Measurements from ENCODE around the gene CNKSR3.
A peak's percentile ranks its signal among the peaks of the same experiment; 100 is the strongest.

Gene CNKSR3

DNA sequence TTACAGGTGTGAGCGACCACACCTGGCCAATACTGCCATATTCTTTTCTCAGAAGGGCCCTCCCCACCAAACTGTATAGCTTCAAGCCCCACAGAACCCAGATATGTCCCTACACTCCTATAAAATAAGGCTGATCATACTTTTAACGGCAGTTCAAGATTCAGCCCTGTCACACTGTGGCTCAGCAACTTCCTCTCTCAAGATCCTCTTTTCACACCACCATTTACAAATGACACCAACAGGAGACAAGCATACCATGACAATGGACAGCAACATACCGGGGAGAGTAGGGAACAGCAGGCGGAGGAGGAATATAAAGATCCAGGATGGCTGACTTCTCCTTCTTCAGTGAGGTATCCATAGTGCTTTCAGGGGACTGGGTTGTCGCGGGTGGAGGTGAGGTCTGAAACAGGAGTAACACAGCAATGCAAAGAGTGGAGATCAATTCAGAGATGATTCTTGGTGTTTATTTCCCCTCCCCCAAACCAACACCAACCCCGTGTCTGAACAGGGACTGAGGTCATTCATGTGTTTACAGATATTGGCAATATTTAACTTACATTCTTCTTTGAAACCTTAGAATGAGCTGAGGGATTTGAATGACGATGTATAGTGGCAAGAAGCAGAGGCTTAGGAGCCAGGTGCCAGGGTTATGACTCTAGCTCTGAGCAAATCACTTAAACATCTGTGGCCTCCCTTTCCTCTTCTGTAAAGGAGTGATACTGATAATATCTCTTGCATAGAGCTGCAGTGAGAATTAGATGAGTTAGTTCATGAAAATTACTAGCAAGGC is 96.3 kb downstream of the CNKSR3 start (continued):
- TF ChIP-seq, protein P1, sequence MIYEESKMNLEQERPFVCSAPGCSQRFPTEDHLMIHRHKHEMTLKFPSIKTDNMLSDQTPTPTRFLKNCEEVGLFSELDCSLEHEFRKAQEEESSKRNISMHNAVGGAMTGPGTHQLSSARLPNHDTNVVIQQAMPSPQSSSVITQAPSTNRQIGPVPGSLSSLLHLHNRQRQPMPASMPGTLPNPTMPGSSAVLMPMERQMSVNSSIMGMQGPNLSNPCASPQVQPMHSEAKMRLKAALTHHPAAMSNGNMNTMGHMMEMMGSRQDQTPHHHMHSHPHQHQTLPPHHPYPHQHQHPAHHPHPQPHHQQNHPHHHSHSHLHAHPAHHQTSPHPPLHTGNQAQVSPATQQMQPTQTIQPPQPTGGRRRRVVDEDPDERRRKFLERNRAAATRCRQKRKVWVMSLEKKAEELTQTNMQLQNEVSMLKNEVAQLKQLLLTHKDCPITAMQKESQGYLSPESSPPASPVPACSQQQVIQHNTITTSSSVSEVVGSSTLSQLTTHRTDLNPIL (CRISPR knock-in tag; IDR thresholded peaks at IDR 0.05; ENCODE audit: low read depth): no peak
- TF ChIP-seq ZNF8 (CRISPR knock-in tag; IDR thresholded peaks at IDR 0.05) (no peak), SNAI2 (CRISPR knock-in tag; IDR thresholded peaks at IDR 0.05) (no peak), ISL1 (CRISPR knock-in tag; IDR thresholded peaks at IDR 0.05) (no peak), PPARA (CRISPR knock-in tag; IDR thresholded peaks at IDR 0.05; ENCODE audit: borderline replicate concordance) (no peak)
- TF ChIP-seq, protein P2, sequence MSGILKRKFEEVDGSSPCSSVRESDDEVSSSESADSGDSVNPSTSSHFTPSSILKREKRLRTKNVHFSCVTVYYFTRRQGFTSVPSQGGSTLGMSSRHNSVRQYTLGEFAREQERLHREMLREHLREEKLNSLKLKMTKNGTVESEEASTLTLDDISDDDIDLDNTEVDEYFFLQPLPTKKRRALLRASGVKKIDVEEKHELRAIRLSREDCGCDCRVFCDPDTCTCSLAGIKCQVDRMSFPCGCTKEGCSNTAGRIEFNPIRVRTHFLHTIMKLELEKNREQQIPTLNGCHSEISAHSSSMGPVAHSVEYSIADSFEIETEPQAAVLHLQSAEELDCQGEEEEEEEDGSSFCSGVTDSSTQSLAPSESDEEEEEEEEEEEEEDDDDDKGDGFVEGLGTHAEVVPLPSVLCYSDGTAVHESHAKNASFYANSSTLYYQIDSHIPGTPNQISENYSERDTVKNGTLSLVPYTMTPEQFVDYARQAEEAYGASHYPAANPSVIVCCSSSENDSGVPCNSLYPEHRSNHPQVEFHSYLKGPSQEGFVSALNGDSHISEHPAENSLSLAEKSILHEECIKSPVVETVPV (CRISPR knock-in tag; IDR thresholded peaks at IDR 0.05): no peak

DNA sequence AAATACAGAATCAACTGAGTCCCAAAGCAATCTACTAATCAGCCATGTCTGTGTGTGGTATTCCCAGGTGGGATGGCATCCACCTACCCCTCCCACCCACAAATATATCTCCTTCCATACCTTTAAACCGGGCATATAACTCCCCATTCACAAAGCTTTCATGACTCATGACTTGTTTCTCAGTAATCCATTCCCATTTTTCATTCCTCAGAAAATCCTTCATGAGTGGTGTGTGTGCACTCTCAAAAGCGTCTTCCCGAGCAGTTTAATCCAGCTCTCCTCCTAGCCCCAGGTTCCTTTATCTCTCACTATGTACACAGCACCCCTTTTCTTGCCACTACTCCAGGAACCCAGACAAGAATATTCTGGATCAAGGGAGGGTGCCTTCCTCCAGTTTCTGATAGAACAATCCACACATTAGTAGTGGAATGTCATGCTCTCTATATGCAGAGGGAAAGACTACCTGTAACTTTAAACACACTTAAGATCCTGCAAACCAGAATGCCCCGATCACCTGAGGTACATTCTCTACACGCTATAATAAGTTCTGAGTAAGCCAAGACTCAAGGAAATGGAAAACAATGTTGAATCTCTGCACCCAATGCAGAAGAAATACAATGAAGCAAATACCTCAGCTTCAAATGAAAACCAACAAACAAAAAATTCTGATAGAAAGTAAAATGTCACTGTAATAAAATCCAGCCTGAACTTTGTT is 98.2 kb downstream of the CNKSR3 start:
- TF ChIP-seq ARNTL (CRISPR knock-in tag; IDR thresholded peaks at IDR 0.05; ENCODE audit: borderline replicate concordance, low read depth) (no peak), OSR1 (CRISPR knock-in tag; IDR thresholded peaks at IDR 0.05) (no peak), ESRRG (CRISPR knock-in tag; IDR thresholded peaks at IDR 0.05) (no peak), ZFP30 (CRISPR knock-in tag; IDR thresholded peaks at IDR 0.05) (no peak), PPARA (CRISPR knock-in tag; IDR thresholded peaks at IDR 0.05; ENCODE audit: borderline replicate concordance) (no peak), ISL1 (CRISPR knock-in tag; IDR thresholded peaks at IDR 0.05) (no peak), SNAI2 (CRISPR knock-in tag; IDR thresholded peaks at IDR 0.05) (no peak)
- TF ChIP-seq, protein P3, sequence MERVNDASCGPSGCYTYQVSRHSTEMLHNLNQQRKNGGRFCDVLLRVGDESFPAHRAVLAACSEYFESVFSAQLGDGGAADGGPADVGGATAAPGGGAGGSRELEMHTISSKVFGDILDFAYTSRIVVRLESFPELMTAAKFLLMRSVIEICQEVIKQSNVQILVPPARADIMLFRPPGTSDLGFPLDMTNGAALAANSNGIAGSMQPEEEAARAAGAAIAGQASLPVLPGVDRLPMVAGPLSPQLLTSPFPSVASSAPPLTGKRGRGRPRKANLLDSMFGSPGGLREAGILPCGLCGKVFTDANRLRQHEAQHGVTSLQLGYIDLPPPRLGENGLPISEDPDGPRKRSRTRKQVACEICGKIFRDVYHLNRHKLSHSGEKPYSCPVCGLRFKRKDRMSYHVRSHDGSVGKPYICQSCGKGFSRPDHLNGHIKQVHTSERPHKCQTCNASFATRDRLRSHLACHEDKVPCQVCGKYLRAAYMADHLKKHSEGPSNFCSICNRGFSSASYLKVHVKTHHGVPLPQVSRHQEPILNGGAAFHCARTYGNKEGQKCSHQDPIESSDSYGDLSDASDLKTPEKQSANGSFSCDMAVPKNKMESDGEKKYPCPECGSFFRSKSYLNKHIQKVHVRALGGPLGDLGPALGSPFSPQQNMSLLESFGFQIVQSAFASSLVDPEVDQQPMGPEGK (CRISPR knock-in tag; IDR thresholded peaks at IDR 0.05; ENCODE audit: borderline replicate concordance): no peak
- TF ChIP-seq, protein P4, sequence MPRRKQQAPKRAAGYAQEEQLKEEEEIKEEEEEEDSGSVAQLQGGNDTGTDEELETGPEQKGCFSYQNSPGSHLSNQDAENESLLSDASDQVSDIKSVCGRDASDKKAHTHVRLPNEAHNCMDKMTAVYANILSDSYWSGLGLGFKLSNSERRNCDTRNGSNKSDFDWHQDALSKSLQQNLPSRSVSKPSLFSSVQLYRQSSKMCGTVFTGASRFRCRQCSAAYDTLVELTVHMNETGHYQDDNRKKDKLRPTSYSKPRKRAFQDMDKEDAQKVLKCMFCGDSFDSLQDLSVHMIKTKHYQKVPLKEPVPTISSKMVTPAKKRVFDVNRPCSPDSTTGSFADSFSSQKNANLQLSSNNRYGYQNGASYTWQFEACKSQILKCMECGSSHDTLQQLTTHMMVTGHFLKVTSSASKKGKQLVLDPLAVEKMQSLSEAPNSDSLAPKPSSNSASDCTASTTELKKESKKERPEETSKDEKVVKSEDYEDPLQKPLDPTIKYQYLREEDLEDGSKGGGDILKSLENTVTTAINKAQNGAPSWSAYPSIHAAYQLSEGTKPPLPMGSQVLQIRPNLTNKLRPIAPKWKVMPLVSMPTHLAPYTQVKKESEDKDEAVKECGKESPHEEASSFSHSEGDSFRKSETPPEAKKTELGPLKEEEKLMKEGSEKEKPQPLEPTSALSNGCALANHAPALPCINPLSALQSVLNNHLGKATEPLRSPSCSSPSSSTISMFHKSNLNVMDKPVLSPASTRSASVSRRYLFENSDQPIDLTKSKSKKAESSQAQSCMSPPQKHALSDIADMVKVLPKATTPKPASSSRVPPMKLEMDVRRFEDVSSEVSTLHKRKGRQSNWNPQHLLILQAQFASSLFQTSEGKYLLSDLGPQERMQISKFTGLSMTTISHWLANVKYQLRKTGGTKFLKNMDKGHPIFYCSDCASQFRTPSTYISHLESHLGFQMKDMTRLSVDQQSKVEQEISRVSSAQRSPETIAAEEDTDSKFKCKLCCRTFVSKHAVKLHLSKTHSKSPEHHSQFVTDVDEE (CRISPR knock-in tag; IDR thresholded peaks at IDR 0.05): no peak
- TF ChIP-seq, protein P1 (CRISPR knock-in tag; IDR thresholded peaks at IDR 0.05; ENCODE audit: low read depth): no peak
- ATAC-seq: no peak

DNA sequence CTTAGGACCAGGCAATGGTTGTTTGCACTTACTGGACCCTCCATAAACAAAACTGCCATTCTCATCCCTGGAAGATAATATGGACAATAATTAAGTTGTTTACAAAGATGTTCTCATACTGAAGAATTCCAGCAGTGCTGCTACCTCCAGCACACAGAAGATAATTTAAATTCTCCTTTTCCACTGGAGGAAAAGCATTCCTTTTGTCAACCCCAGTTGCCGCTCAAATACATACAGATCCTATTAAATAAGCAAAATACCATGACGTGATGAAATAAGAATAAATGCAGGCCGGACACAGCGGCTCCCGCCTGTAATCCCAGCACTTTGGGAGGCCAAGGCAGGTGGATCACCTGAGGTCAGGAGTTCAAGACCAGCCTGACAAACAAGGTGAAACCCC is 99.4 kb downstream of the CNKSR3 start:
- peak; percentile 14 for ATAC-seq
- TF ChIP-seq ZFP30 (CRISPR knock-in tag; IDR thresholded peaks at IDR 0.05) (no peak), OSR1 (CRISPR knock-in tag; IDR thresholded peaks at IDR 0.05) (no peak), ZFP3 (CRISPR knock-in tag; IDR thresholded peaks at IDR 0.05) (no peak; the same call in 1 of the 2 replicates), GLIS3 (CRISPR knock-in tag; IDR thresholded peaks at IDR 0.05) (no peak), RARB (CRISPR knock-in tag; IDR thresholded peaks at IDR 0.05) (no peak), PPARA (CRISPR knock-in tag; IDR thresholded peaks at IDR 0.05; ENCODE audit: borderline replicate concordance) (no peak), TOX (CRISPR knock-in tag; IDR thresholded peaks at IDR 0.05; ENCODE audit: borderline replicate concordance) (no peak), ZNF70 (CRISPR knock-in tag; IDR thresholded peaks at IDR 0.05) (no peak), ZC3H10 (CRISPR knock-in tag; IDR thresholded peaks at IDR 0.05) (no peak), SNAI2 (CRISPR knock-in tag; IDR thresholded peaks at IDR 0.05) (no peak), BACH2 (CRISPR knock-in tag; IDR thresholded peaks at IDR 0.05; ENCODE audit: borderline replicate concordance) (no peak)
- TF ChIP-seq, protein P4 (CRISPR knock-in tag; IDR thresholded peaks at IDR 0.05): no peak
- TF ChIP-seq, protein P2 (CRISPR knock-in tag; IDR thresholded peaks at IDR 0.05): no peak
- TF ChIP-seq, protein P3 (CRISPR knock-in tag; IDR thresholded peaks at IDR 0.05; ENCODE audit: borderline replicate concordance): no peak

Data from SK-N-SH treated with all-trans-retinoic acid at 6 μM for 48 hours (cell line).